Parathyroid adenoma (tissue), 2 donors: Measurements from ENCODE around the gene HSPA4L.

Source experiments
- H2AFZ ChIP-seq: fragments of 300-600 bp; sonication (generic); one replicate; pipeline ENCODE4 v1.7.0; 2017; ENCODE audit warnings: antibody characterized with exemption, mild to moderate bottlenecking
- H3K27ac ChIP-seq: fragments of 300-600 bp; sonication (generic); one replicate; pipeline ENCODE4 v1.7.0; 2017
- H3K27me3 ChIP-seq: fragments of 300-600 bp; sonication (generic); one replicate; pipeline ENCODE4 v1.7.0; 2017; ENCODE audit warnings: low read length; ENCODE audit not compliant: control insufficient read depth, insufficient read depth
- H3K36me3 ChIP-seq: fragments of 300-600 bp; sonication (generic); one replicate; pipeline ENCODE4 v1.7.0; 2017; ENCODE audit warnings: low read length; ENCODE audit not compliant: control insufficient read depth, insufficient read depth
- H3K4me1 ChIP-seq: fragments of 300-600 bp; sonication (generic); one replicate; pipeline ENCODE4 v1.7.0; 2017; ENCODE audit warnings: control low read depth
- H3K4me2 ChIP-seq: fragments of 300-600 bp; sonication (generic); one replicate; pipeline ENCODE4 v1.7.0; 2017; ENCODE audit warnings: low read length
- H3K4me3 ChIP-seq: fragments of 300-600 bp; sonication (generic); one replicate; pipeline ENCODE4 v1.7.0; 2017; ENCODE audit warnings: low read depth, low read length
- H3K79me2 ChIP-seq: fragments of 300-600 bp; sonication (generic); one replicate; pipeline ENCODE4 v1.7.0; 2017; ENCODE audit warnings: control low read depth
- H3K9ac ChIP-seq: fragments of 300-600 bp; sonication (generic); one replicate; pipeline ENCODE4 v1.7.0; 2017; ENCODE audit warnings: mild to moderate bottlenecking
- H3K9me3 ChIP-seq: fragments of 300-600 bp; sonication (generic); one replicate; pipeline ENCODE4 v1.7.0; 2017; ENCODE audit warnings: low read length; ENCODE audit not compliant: control insufficient read depth
- TF ChIP-seq, protein P1 (sequence below): fragments of 300-600 bp; sonication (generic); IDR thresholded peaks from one replicate; pipeline ENCODE4 v1.7.0; 2017; ENCODE audit warnings: antibody characterized with exemption, mild to moderate bottlenecking
- donor health status: primary hyperparathyroidism.

The HSPA4L gene

DNA sequence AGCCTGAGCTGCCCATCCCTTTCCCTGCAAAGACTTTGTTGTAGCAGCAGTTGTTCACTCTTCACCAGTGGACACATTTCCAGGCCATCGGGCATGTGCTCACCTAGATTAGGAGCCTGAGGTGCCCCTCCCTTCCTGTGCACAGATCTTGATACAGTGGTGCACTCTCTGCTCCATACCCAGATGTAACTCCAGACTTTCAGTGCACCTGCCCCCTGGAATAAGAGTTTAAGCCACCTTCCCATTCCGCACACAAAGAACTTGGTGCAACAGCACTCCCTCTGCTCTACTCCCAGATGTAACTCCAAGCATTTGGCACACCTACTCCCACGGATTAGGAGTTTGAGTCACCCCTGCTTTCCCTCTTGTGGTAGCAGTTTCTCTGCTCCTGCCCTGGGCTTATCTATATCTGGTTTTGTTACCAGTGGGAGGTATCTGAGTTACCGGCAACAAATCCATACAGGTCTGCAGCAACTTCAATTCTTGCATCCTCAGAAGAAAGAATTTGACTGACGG lies 62.5 kb downstream of the HSPA4L start:
- Histone ChIP-seq H3K4me1 (no peaks in the 10 kb centered on the region), H3K4me2 (no peak overlapping the region), H3K36me3 (no peaks in the 10 kb centered on the region), H3K9me3 (no peaks in the 10 kb centered on the region), H3K4me3 (no peak overlapping the region), H3K9ac (no peak overlapping the region), H3K27me3 (no peaks in the 10 kb centered on the region), H3K79me2 (no peaks in the 10 kb centered on the region), H2AFZ (no peak overlapping the region), H3K27ac (no peak overlapping the region)
- TF ChIP-seq, protein P1, sequence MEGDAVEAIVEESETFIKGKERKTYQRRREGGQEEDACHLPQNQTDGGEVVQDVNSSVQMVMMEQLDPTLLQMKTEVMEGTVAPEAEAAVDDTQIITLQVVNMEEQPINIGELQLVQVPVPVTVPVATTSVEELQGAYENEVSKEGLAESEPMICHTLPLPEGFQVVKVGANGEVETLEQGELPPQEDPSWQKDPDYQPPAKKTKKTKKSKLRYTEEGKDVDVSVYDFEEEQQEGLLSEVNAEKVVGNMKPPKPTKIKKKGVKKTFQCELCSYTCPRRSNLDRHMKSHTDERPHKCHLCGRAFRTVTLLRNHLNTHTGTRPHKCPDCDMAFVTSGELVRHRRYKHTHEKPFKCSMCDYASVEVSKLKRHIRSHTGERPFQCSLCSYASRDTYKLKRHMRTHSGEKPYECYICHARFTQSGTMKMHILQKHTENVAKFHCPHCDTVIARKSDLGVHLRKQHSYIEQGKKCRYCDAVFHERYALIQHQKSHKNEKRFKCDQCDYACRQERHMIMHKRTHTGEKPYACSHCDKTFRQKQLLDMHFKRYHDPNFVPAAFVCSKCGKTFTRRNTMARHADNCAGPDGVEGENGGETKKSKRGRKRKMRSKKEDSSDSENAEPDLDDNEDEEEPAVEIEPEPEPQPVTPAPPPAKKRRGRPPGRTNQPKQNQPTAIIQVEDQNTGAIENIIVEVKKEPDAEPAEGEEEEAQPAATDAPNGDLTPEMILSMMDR: no peak

DNA sequence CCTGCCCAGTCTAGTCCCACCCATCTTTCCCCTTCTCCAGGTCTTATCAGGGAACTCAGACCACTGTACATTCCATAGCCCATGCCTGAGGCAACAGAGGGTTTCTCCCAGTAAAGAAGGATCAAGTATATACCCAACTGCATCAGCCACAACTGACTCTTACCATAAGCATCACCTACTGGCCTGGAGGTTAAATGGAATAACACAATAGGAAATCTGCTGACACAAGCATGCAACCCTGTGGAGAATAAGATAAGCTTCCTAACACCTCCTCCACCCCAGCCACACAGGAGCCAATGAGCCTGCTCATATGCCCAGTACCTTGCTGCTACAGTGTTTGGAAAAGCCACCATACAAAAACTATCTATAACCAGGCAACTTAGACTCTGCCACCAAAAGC lies 63.9 kb downstream of the HSPA4L start:
- Histone ChIP-seq H3K27ac (no peak overlapping the region), H3K36me3 (no peaks in the 10 kb centered on the region), H3K27me3 (no peaks in the 10 kb centered on the region), H3K4me1 (no peaks in the 10 kb centered on the region), H3K79me2 (no peaks in the 10 kb centered on the region), H3K4me3 (no peak overlapping the region), H3K9me3 (no peaks in the 10 kb centered on the region), H3K9ac (no peak overlapping the region), H2AFZ (no peak overlapping the region), H3K4me2 (no peak overlapping the region)
- TF ChIP-seq, protein P1: no peak

DNA sequence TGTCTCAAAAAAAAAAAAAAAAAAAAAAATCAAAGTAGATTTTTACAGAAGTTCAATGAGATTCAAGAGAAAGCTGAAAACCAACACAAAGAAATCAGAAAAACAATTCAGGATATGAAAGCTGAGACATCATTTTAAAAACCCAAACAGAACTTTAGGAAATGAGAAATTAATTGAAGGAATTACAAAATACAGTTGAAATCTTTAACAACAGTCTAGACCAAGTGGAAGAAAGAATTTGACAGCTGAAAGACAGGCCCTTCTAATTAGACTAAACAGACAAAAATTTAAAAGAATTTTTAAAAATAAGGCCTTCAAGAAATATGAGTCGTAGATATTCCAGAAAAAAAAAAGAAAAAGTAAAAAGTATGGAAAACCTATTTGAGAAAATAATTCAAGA lies 64.6 kb downstream of the HSPA4L start:
- Histone ChIP-seq H3K36me3 (no peaks in the 10 kb centered on the region), H3K79me2 (no peaks in the 10 kb centered on the region), H3K27ac (no peak overlapping the region), H3K9me3 (no peaks in the 10 kb centered on the region), H3K4me3 (no peak overlapping the region), H3K4me1 (no peaks in the 10 kb centered on the region), H2AFZ (no peak overlapping the region), H3K9ac (no peak overlapping the region), H3K4me2 (no peak overlapping the region), H3K27me3 (no peaks in the 10 kb centered on the region)
- TF ChIP-seq, protein P1: no peak

DNA sequence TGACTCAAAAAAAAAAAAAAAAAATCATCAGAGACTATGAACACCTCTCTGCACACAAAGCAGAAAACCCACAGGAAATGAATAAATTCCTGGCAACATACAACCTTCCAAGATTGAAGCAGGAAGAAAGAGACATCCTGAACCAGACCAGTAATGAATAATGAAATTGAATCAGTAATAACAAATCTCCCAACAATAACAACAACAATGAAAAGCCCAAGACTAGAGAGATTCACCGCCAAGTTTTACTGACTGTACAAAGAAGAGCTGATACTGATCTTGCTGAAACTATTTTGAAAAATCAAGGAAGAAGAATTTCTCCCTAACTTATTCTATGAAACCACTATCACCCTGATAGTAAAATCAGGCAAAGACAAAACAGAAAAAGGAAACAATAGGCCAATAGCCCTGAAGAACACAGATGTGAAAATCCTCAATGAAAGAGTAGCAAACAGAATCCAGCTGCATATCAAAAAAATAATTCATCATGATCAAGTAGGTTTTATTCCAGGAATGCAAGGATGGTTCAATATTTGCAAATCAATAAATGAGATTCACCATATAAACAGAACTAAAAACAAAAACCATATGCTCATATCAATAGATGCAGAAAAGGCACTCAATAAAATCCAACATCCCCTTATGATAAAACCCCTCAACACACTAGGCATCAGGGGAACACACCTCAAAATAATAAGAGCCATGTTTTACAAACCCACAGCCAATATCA lies 67.5 kb downstream of the HSPA4L start:
- no peak overlapping the region for H2AFZ ChIP-seq
- no peaks in the 10 kb centered on the region for H3K36me3 ChIP-seq
- TF ChIP-seq, protein P1: no peak
- no peaks in the 10 kb centered on the region for H3K9me3 ChIP-seq
- no peaks in the 10 kb centered on the region for H3K79me2 ChIP-seq
- H3K27me3 ChIP-seq: no peaks in the 10 kb centered on the region
- H3K4me3 ChIP-seq: no peak overlapping the region
- no peaks in the 10 kb centered on the region for H3K4me1 ChIP-seq
- H3K4me2 ChIP-seq: no peak overlapping the region
- H3K9ac ChIP-seq: no peak overlapping the region
- H3K27ac ChIP-seq: no peak overlapping the region

DNA sequence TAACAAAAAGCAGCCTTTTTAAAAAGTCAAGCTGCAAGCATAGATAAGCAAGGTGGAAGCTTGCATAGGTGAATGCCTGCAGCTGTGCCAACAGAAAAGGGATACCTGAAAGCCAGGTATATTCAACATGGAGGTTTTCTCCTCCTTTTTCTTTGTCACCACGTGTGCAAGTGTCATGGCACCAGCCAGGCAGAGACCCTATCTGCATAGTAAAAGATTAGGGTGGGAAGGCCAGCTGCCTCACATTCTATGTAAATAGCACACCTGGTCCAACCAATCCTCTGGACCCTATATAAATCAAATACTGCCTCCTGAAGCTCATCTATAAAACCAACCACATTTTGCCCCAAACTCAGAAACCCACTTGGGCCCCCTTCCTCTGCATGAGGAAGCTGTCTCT lies 70.5 kb downstream of the HSPA4L start:
- TF ChIP-seq, protein P1: no peak
- H3K4me3 ChIP-seq: no peak overlapping the region

More for the DNA sequence above, 70.5 kb downstream of the HSPA4L start:
- Histone ChIP-seq H3K4me2 (no peak overlapping the region), H3K9me3 (no peaks in the 10 kb centered on the region), H3K79me2 (no peaks in the 10 kb centered on the region), H3K27me3 (no peaks in the 10 kb centered on the region), H3K9ac (no peak overlapping the region), H2AFZ (no peak overlapping the region), H3K4me1 (no peaks in the 10 kb centered on the region), H3K36me3 (no peaks in the 10 kb centered on the region), H3K27ac (no peak overlapping the region)
